KG1 (cell line): ENCODE results near the gene HSF2BP.
"Not testable (repeated sequence)": the region's sequence is repeated elsewhere in the genome, so short reads cannot be mapped to it uniquely, and the experiment has no call there.

Experiments used
- DNase-seq: peaks from one replicate; lab custom pipeline; 2025; lab: John Stamatoyannopoulos, UW

The HSF2BP gene

GRCh38 chr21:43651926-43652325 is 7.4 kb downstream of the HSF2BP start:
- not testable (repeated sequence) for DNase-seq

GRCh38 chr21:43648171-43648570 is 11.1 kb downstream of the HSF2BP start:
- no peak for DNase-seq

GRCh38 chr21:43646550-43647260 is 12.6 kb downstream of the HSF2BP start:
- DNase-seq: peak; percentile 75

DNA sequence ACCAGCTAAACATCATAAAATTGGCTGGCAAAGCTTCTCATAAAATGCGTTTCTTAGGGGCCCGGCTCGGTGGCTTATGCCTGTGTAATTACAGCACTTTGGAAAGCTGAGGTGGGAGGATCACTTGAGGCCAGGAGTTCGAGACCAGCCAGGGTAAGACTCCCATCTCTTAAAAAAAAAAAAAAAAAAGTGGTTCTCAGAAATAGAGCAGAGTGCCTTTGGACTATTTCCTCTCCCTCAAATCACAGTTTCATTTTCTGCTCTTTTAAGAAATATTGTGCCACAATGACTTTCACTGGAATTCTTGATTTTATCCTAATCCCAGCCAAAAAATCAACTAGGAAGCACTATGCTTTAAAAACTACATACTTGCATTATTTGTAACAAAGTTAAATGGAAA is 13.3 kb downstream of the HSF2BP start:
- peak; percentile 23 for DNase-seq

- peak; percentile 40 for DNase-seq
Observed at GRCh38 chr21:43645136-43645891, 14.0 kb downstream of the HSF2BP start.

GRCh38 chr21:43644609-43645008 is 14.7 kb downstream of the HSF2BP start:
- no peak for DNase-seq

- DNase-seq: no peak
Observed at GRCh38 chr21:43644071-43644470, 15.2 kb downstream of the HSF2BP start.

DNA sequence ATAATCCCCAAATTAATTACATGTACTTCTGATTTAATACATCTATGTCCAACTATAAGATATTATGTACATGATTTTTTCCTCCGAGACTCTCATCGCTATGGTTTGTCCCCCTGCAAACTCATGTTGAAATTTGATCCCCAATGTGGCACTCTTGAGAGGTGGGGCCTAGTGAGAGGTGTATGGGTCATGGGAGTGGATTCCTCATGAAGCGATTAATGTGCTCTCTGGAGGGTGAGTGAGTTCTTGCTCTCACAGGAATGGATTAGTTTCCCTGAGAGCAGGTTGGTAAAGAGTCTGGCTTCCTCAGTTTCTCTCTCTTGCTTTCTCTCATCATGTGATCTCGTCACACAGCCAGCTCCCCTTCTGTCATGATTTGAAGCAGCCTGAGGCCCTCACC is 16.1 kb downstream of the HSF2BP start:
- no peak for DNase-seq

DNA sequence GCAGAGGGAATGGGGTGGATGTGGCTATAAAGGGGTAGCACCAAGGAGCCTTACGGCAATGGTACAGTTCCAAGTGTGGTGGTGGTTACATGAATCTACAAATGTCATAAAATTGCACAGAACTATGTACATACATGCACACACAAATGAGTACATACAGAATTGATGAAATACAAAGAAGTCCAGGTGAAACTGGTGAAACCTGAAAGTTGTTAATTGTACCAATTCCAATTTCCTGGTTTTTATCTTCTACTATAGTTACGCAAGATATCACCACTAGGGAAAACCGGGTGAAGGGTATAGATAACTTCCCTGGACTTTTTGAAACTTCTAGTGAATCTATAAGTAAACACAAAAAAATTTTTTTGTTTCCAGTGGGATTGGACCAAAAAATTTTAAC is 18.9 kb downstream of the HSF2BP start:
- no peak for DNase-seq

DNA sequence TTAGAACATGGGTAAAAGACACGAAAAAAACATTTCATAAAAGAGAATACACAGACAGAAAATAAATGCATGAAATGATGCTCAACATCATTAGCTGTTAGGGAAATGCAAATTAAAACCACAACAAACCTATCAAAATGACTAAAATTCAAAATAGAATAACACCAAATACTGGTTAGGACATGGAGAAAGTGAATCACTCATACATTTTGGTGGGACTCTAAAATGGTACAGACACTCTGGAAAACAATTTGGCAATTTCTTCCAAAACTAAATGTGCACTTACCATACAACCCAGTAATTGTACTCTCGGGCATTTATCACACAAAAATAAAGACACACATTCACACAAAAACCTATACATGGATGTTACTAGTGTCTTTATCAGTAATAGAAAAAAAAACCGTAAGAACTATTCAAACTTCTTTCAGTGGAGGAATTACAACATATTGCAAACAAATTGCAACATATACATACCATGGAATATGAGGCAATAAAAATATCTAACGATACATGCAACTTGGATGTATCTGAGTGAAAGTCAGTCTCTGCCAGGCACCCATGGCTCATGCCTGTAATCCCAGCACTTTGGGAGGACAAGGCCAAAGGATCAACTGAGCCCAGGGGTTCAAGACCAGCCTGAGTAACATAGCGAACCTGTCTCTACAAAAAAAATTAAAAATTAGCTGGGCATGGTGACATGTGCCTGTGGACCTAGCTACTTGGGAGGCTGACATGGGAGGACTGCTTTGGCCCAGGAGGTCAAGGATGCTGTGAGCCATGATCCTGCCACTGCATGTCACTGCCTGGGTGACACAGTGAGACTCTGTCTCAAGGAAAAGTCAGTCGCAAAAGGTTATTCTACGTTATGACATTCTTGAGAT is 19.6 kb downstream of the HSF2BP start:
- no peak for DNase-seq

DNA sequence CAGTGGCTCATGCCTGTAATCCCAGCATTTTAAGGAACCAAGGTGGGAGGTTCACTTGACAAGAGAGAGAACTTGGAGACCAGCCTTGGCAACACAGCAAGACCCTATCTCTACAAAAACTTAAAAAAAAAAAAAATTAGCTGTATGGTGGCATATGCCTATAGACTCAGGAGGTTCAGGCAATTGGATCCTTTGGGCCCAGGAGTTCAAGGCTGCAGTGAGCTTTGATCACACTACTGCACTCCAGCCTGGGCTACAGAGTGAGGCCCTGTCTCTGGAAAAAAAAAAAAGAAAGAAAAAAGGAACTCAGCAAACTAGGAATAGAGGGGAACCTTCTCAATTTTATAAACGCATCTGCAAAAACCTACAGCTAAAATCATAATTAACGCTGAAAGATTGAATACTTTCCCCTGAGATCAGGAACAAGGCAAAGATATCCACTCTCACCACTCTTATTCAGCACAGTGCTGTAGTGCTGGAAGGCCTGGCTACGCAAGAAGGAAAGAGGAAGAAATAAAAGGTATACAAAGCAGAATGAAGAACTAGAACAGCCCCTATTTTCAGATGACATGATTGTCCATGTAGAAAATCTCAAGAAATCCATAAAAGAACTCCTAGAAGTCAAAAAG is 21.6 kb downstream of the HSF2BP start:
- no peak for DNase-seq

GRCh38 chr21:43635436-43635835 is 23.9 kb downstream of the HSF2BP start:
- no peak for DNase-seq

GRCh38 chr21:43634618-43635017 is 24.7 kb downstream of the HSF2BP start:
- DNase-seq: no peak

- no peak for DNase-seq
Observed at GRCh38 chr21:43632373-43632905, 26.8 kb downstream of the HSF2BP start.

- no peak for DNase-seq
Observed at GRCh38 chr21:43631411-43632107, 27.7 kb downstream of the HSF2BP start.

- no peak for DNase-seq
Observed at GRCh38 chr21:43627527-43627926, 31.8 kb downstream of the HSF2BP start.

GRCh38 chr21:43626390-43626789 is 32.9 kb downstream of the HSF2BP start:
- DNase-seq: no peak

GRCh38 chr21:43624339-43624738 is 34.9 kb downstream of the HSF2BP start:
- DNase-seq: no peak

- DNase-seq: no peak
Observed at GRCh38 chr21:43623588-43623987, 35.7 kb downstream of the HSF2BP start.

DNA sequence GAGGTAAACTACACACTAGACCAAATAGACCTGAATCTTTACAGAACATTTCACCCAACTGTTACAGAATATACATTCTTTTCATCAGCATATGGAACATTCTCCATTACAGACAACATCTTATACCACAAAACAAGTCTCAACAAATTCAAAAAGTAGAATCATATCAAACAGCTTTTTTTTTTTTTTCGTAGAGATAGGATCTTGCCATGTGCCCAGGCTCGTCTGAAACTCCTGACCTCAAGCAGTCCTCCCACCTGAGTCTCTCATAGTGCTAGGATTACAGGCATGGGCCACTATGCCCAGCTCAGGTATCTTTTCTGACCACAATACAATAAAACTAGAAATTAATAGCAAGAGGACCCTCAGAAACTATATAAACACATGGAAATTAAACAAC is 36.5 kb downstream of the HSF2BP start:
- DNase-seq: no peak

DNA sequence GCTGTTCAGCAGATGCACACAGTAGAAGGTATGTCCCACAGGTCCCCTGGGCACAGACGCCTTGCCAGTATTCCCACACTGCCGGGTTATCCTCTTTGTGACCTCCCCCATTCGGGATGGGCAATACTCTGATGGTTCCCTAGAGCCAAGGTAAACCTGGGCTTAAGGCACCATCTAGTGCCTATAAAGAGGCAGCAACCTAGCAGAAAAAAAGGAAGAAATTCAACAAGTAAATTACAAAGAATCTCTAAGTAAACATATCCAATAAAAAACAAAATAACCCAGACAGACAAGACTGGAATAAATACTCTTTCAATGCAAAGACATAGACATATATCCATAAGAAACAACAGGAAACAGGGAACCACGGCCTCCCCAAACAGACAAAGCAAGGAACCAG is 39.4 kb downstream of the HSF2BP start:
- DNase-seq: no peak
